H9 (cell line): Measurements from ENCODE around the gene PRXL2C. TPM values are rescaled to one million over a fixed set of nuclear protein-coding genes. Genes with fewer than 3 reads are reported as not detected.

Source experiments
- DNase-seq: peaks from one replicate; pipeline ENCODE4 v3.0.0-alpha.2; 2017
- H2AFZ ChIP-seq: one replicate; pipeline ENCODE4 v1.6.1; 2013; ENCODE audit warnings: mild to moderate bottlenecking, low read length, control low read depth, moderate library complexity
- H2AK5ac ChIP-seq: 2 replicates; pipeline ENCODE4 v1.6.1; 2013; ENCODE audit warnings: low read length, control low read depth, mixed read lengths; ENCODE audit not compliant: insufficient read length
- H2BK120ac ChIP-seq: one replicate; pipeline ENCODE4 v1.6.1; 2013; ENCODE audit warnings: low read depth, mild to moderate bottlenecking, low read length, control low read depth, inconsistent platforms; ENCODE audit not compliant: poor library complexity, severe bottlenecking
- H2BK12ac ChIP-seq: 2 replicates; pipeline ENCODE4 v1.6.1; 2013; ENCODE audit warnings: low read length, control low read depth, mixed read lengths, low read depth; ENCODE audit not compliant: insufficient read length
- H2BK15ac ChIP-seq: 2 replicates; pipeline ENCODE4 v1.6.1; 2013; ENCODE audit warnings: low read depth, low read length, control low read depth
- H2BK20ac ChIP-seq: one replicate; pipeline ENCODE4 v1.6.1; 2013; ENCODE audit warnings: low read depth, mild to moderate bottlenecking, low read length, control low read depth, inconsistent platforms; ENCODE audit not compliant: poor library complexity, severe bottlenecking
- H2BK5ac ChIP-seq: 2 replicates; pipeline ENCODE4 v1.6.1; 2013; ENCODE audit warnings: low read length, control low read depth, mixed read lengths; ENCODE audit not compliant: insufficient read length
- H3K14ac ChIP-seq: 2 replicates; pipeline ENCODE4 v1.6.1; 2013; ENCODE audit warnings: low read length, control low read depth; ENCODE audit not compliant: insufficient read depth
- H3K18ac ChIP-seq: 2 replicates; pipeline ENCODE4 v1.6.1; 2013; ENCODE audit warnings: low read depth, mild to moderate bottlenecking, mixed read lengths, low read length, control low read depth; ENCODE audit not compliant: insufficient read length
- H3K23ac ChIP-seq: 2 replicates; pipeline ENCODE4 v1.6.1; 2013; ENCODE audit warnings: low read length, control low read depth, mixed read lengths, low read depth; ENCODE audit not compliant: insufficient read length
- H3K23me2 ChIP-seq: 2 replicates; pipeline ENCODE4 v1.6.1; 2013; ENCODE audit warnings: low read depth, mild to moderate bottlenecking, mixed read lengths, low read length, control low read depth; ENCODE audit not compliant: insufficient read length, poor library complexity, severe bottlenecking
- H3K27ac ChIP-seq: 2 replicates; pipeline ENCODE4 v1.5.1; 2013; ENCODE audit warnings: low read length, control low read depth, mixed read lengths, low read depth; ENCODE audit not compliant: insufficient read length
- H3K27me3 ChIP-seq: 2 replicates; pipeline ENCODE4 v1.6.1; 2013; ENCODE audit warnings: low read length, control low read depth, inconsistent platforms; ENCODE audit not compliant: insufficient read depth
- H3K4ac ChIP-seq: 2 replicates; pipeline ENCODE4 v1.6.1; 2013; ENCODE audit warnings: low read depth, mild to moderate bottlenecking, control low read depth, inconsistent platforms, low read length, moderate library complexity
- H3K4me1 ChIP-seq: 2 replicates; pipeline ENCODE4 v1.6.1; 2013; ENCODE audit warnings: low read length, control low read depth, inconsistent platforms; ENCODE audit not compliant: insufficient read depth
- H3K4me2 ChIP-seq: 2 replicates; pipeline ENCODE4 v1.6.1; 2013; ENCODE audit warnings: low read length, control low read depth, mixed read lengths; ENCODE audit not compliant: insufficient read length, insufficient read depth
- H3K56ac ChIP-seq: 2 replicates; pipeline ENCODE4 v1.6.1; 2013; ENCODE audit warnings: low read depth, mild to moderate bottlenecking, mixed read lengths, low read length, control low read depth; ENCODE audit not compliant: insufficient read length
- H3K79me1 ChIP-seq: 2 replicates; pipeline ENCODE4 v1.6.1; 2013; ENCODE audit warnings: low read depth, mild to moderate bottlenecking, moderate library complexity, low read length, control low read depth, inconsistent platforms; ENCODE audit not compliant: insufficient read depth, poor library complexity, severe bottlenecking
- H3K79me2 ChIP-seq: 2 replicates; pipeline ENCODE4 v1.6.1; 2013; ENCODE audit warnings: low read length, control low read depth, inconsistent platforms; ENCODE audit not compliant: insufficient read depth
- H3K9ac ChIP-seq: 2 replicates; pipeline ENCODE4 v1.6.1; 2013; ENCODE audit warnings: low read length, control low read depth, mixed read lengths; ENCODE audit not compliant: insufficient read length; ENCODE audit errors: extremely low read depth
- H3K9me3 ChIP-seq: one replicate; pipeline ENCODE4 v1.6.1; 2013; ENCODE audit warnings: low read depth, low read length, inconsistent platforms; ENCODE audit not compliant: control insufficient read depth
- H3T11ph ChIP-seq: one replicate; pipeline ENCODE4 v1.6.1; 2013; ENCODE audit warnings: mild to moderate bottlenecking, low read length, control low read depth, inconsistent platforms
- H4K20me1 ChIP-seq: one replicate; pipeline ENCODE4 v1.6.1; 2013; ENCODE audit not compliant: control insufficient read depth, insufficient read length, insufficient read depth
- H4K5ac ChIP-seq: 2 replicates; pipeline ENCODE4 v1.6.1; 2013; ENCODE audit warnings: low read depth, mild to moderate bottlenecking, mixed read lengths, low read length, control low read depth; ENCODE audit not compliant: insufficient read length
- H4K8ac ChIP-seq: replicated peaks from 2 replicates; pipeline ENCODE4 v1.6.1; 2013; ENCODE audit warnings: low read length, control low read depth, mixed read lengths, low read depth; ENCODE audit not compliant: insufficient read length
- H4K91ac ChIP-seq: 2 replicates; pipeline ENCODE4 v1.6.1; 2013; ENCODE audit warnings: low read depth, mild to moderate bottlenecking, moderate library complexity, mixed read lengths, low read length, control low read depth; ENCODE audit not compliant: insufficient read length
- H3K27ac Mint-ChIP-seq, 3 experiments: 2 replicates in 2 of 3; 3 replicates in 1 of 3; pipeline ENCODE4 v1.8.0; 2020 to 2021; ENCODE audit warnings: mixed read lengths in 3 of 3, mild to moderate bottlenecking in 1 of 3, moderate library complexity in 1 of 3
- H3K27me3 Mint-ChIP-seq: 2 replicates; pipeline ENCODE4 v1.8.0; 2021; ENCODE audit warnings: low read depth, mild to moderate bottlenecking, moderate library complexity, mixed read lengths
- H3K36me3 Mint-ChIP-seq, 3 experiments: 2 replicates in 2 of 3; 3 replicates in 1 of 3; pipeline ENCODE4 v1.8.0; 2020 to 2021; ENCODE audit warnings: low read depth in 3 of 3, mixed read lengths in 3 of 3; ENCODE audit not compliant: insufficient read depth in 1 of 3
- H3K4me1 Mint-ChIP-seq, 2 experiments: 2 replicates each; pipeline ENCODE4 v1.8.0; 2020; ENCODE audit warnings: mixed read lengths in 2 of 2
- H3K4me3 Mint-ChIP-seq, 2 experiments: 2 replicates in 1 of 2; 3 replicates in 1 of 2; pipeline ENCODE4 v1.8.0; 2020 to 2021; ENCODE audit warnings: mild to moderate bottlenecking in 2 of 2, mixed read lengths in 2 of 2, moderate library complexity in 1 of 2
- H3K9me3 Mint-ChIP-seq, 2 experiments: 2 replicates in 1 of 2; 3 replicates in 1 of 2; pipeline ENCODE4 v1.8.0; 2020; ENCODE audit warnings: mild to moderate bottlenecking in 2 of 2, mixed read lengths in 2 of 2, moderate library complexity in 1 of 2
- CTCF ChIP-seq: fragments of 200-600 bp; sonication (generic); conservative IDR thresholded peaks from 3 replicates; pipeline ENCODE4 v1.8.0; 2021; ENCODE audit warnings: antibody characterized with exemption, mild to moderate bottlenecking
- WGBS: extraction: QIAGEN DNeasy Blood & Tissue Kit; methylation state at CpG from one replicate; pipeline ENCODE4 v1.1.7; 2013; ENCODE audit warnings: missing lambda C conversion rate, low lambda C conversion rate, mixed read lengths; ENCODE audit not compliant: insufficient read length; ENCODE audit errors: extremely low coverage; 5-methylcytosine and 5-hydroxymethylcytosine counted together
- total RNA-seq: library from RNA; stranded (reverse); gene quantifications from 2 replicates; pipeline ENCODE4 v1.2.1, GENCODE V29; 2021

The PRXL2C gene
- total RNA-seq, 1 experiment from 2014 or later: 4.7 TPM

DNA sequence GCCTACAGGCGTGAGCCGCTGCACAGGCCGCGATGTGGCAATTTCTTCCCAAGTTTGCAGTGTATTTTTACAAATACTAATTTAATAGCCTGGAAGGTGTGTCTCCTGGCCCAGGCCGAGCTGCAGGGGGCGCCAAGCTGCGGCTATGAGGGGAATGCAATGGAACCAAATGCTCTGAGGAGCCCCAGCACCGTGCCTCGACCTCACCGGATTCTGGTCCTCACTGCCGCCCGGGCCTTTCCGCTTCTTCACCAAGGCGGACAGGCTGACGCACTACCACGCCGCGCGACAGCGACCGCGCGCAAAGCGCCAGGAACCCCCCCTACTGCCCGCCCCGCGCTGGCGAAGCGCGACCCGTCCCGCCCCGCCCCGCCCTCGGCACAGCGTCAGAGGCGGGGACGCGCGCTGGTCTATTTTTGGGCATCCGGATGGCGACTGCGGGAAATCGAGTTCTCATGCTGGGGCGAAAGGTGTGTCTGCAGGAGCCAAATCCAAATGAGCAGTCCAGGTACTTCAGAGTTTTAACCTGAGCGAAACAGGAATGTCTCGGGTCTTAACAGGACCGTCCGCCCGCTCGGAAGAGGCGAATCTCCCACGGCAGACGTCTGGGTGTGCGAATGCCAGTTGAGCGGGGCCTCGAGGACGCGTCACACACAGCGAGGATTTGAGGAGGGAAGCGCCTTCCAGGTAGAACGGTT, 31.7 kb upstream of the PRXL2C start:
- Histone ChIP-seq H3K23me2 (peaks cover 4% of the 10 kb centered on the region), H3K9ac (peak overlapping the region; percentile 2), H3K4ac (no peak overlapping the region), H2BK5ac (no peak overlapping the region), H4K20me1 (no peaks in the 10 kb centered on the region), H2BK15ac (no peak overlapping the region), H2AK5ac (no peak overlapping the region), H3K27me3 (no peaks in the 10 kb centered on the region), H3K4me2 (peak overlapping the region; percentile 45), H4K8ac (no peak overlapping the region), H3K56ac (no peak overlapping the region), H4K91ac (no peak overlapping the region), H2AFZ (peak overlapping the region; percentile 23), H2BK12ac (no peak overlapping the region), H2BK120ac (no peak overlapping the region), H3K27ac (no peak overlapping the region), H3K9me3 (no peaks in the 10 kb centered on the region), H3K14ac (peak overlapping the region; percentile 74), H3K18ac (peak overlapping the region; percentile 80), H3K79me1 (no peaks in the 10 kb centered on the region), H2BK20ac (no peak overlapping the region), H4K5ac (no peak overlapping the region), H3T11ph (no peak overlapping the region), H3K79me2 (no peaks in the 10 kb centered on the region), H3K23ac (no peak overlapping the region), H3K4me1 (no peaks in the 10 kb centered on the region)
- Mint-ChIP-seq H3K27me3 (peaks cover 5% of the 10 kb centered on the region; the same call in 1 of the 2 replicates), H3K4me1 (peaks cover 2 to 5% of the 10 kb centered on the region in 2 experiments; a peak in 2 of 4 replicates), H3K36me3 (peaks cover 4 to 11% (median 9%) of the 10 kb centered on the region in 3 experiments), H3K27ac (peak overlapping the region in 2 of 3 experiments; percentile 22 to 93; a peak in 4 of 7 replicates), H3K9me3 (peaks cover 12 to 22% of the 10 kb centered on the region in 2 experiments; a peak in 4 of 5 replicates), H3K4me3 (peak overlapping the region; percentile 85 to 86)
- no CpG with 5 or more reads among the region's 62 CpGs for WGBS
- peak; percentile 82 for TF ChIP-seq CTCF
- DNase-seq: peak; percentile 87
